VCaP (cell line): Measurements from ENCODE around the gene TMEM132C.

Experiments used
- H3K27ac ChIP-seq: fragments of 450-650 bp; 2 replicates; pipeline ENCODE4 v1.5.1; 2017
- CTCF ChIP-seq: fragments of 450-650 bp; conservative IDR thresholded peaks from 2 replicates; pipeline ENCODE4 v1.5.1; 2017; ENCODE audit warnings: mild to moderate bottlenecking, moderate library complexity

The TMEM132C gene

GRCh38 chr12:128288896-128289295, 21.9 kb downstream of the TMEM132C start:
- TF ChIP-seq CTCF = no peak
- no peak overlapping the region for H3K27ac ChIP-seq

- TF ChIP-seq CTCF = no peak
- H3K27ac ChIP-seq = no peak overlapping the region
These were observed 24.0 kb downstream of the TMEM132C start for GRCh38 chr12:128290938-128291337.

GRCh38 chr12:128298091-128298748, 31.2 kb downstream of the TMEM132C start:
- TF ChIP-seq CTCF = no peak
- H3K27ac ChIP-seq = no peak overlapping the region

- H3K27ac ChIP-seq = no peak overlapping the region
- TF ChIP-seq CTCF = no peak
These were observed 38.4 kb downstream of the TMEM132C start for GRCh38 chr12:128305336-128305892.

GRCh38 chr12:128307791-128308190, 40.8 kb downstream of the TMEM132C start:
- TF ChIP-seq CTCF = no peak

GRCh38 chr12:128312661-128313060, 45.7 kb downstream of the TMEM132C start:
- no peak overlapping the region for H3K27ac ChIP-seq
- no peak for TF ChIP-seq CTCF

More at GRCh38 chr12:128307791-128308190, 40.8 kb downstream of the TMEM132C start:
- no peak overlapping the region for H3K27ac ChIP-seq

GRCh38 chr12:128313931-128314330, 47.0 kb downstream of the TMEM132C start:
- no peak overlapping the region for H3K27ac ChIP-seq
- no peak for TF ChIP-seq CTCF
